GM21723 (cell line): ENCODE results near the gene CLCF1.

Experiments
- ATAC-seq: cut with Tn5 transposase; IDR thresholded peaks from one replicate; pipeline ENCODE4 v1.9.1; 2021; ENCODE audit warnings: mild to moderate bottlenecking, moderate library complexity; ENCODE audit not compliant: unreplicated experiment

The CLCF1 gene

GRCh38 chr11:67376063-67376820 lies 2.8 kb upstream of the CLCF1 start:
- ATAC-seq, result no peak

- no peak for ATAC-seq
These were observed 2.1 kb upstream of the CLCF1 start for GRCh38 chr11:67375320-67376055.

GRCh38 chr11:67374571-67375281 lies 1.3 kb upstream of the CLCF1 start:
- no peak for ATAC-seq

GRCh38 chr11:67373648-67374570 lies 511 bp upstream of the CLCF1 start:
- no peak for ATAC-seq

GRCh38 chr11:67372321-67372992 lies 941 bp downstream of the CLCF1 start:
- no peak for ATAC-seq

- ATAC-seq, result no peak
These were observed 1.5 kb downstream of the CLCF1 start for GRCh38 chr11:67371911-67372320.

GRCh38 chr11:67371189-67371910 lies 2.0 kb downstream of the CLCF1 start:
- ATAC-seq, result no peak

- no peak for ATAC-seq
These were observed 2.9 kb downstream of the CLCF1 start for GRCh38 chr11:67370351-67371076.

GRCh38 chr11:67369801-67370284 lies 3.6 kb downstream of the CLCF1 start:
- ATAC-seq, result no peak

- ATAC-seq, result no peak
These were observed 4.1 kb downstream of the CLCF1 start for GRCh38 chr11:67369275-67369674.

GRCh38 chr11:67368621-67369020 lies 4.8 kb downstream of the CLCF1 start:
- no peak for ATAC-seq

- no peak for ATAC-seq
These were observed 5.6 kb downstream of the CLCF1 start for GRCh38 chr11:67367761-67368227.

GRCh38 chr11:67366961-67367760 lies 6.2 kb downstream of the CLCF1 start:
- no peak for ATAC-seq

- ATAC-seq, result no peak
These were observed 6.9 kb downstream of the CLCF1 start for GRCh38 chr11:67366546-67366945.

- ATAC-seq, result no peak
These were observed 7.5 kb downstream of the CLCF1 start for GRCh38 chr11:67365736-67366444.

GRCh38 chr11:67364783-67365722 lies 8.3 kb downstream of the CLCF1 start:
- no peak for ATAC-seq
